HG03108 (cell line): ENCODE results near the gene DENND4C.
A peak's percentile ranks its signal among the peaks of the same experiment; 100 is the strongest.
"Not testable (repeated sequence)": the region's sequence is repeated elsewhere in the genome, so short reads cannot be mapped to it uniquely, and the experiment has no call there.

ENCODE experiments used
- ATAC-seq: cut with Tn5 transposase; IDR thresholded peaks from one replicate; pipeline ENCODE4 v1.9.1; 2021; ENCODE audit warnings: moderate library complexity; ENCODE audit not compliant: unreplicated experiment

The DENND4C gene

DNA sequence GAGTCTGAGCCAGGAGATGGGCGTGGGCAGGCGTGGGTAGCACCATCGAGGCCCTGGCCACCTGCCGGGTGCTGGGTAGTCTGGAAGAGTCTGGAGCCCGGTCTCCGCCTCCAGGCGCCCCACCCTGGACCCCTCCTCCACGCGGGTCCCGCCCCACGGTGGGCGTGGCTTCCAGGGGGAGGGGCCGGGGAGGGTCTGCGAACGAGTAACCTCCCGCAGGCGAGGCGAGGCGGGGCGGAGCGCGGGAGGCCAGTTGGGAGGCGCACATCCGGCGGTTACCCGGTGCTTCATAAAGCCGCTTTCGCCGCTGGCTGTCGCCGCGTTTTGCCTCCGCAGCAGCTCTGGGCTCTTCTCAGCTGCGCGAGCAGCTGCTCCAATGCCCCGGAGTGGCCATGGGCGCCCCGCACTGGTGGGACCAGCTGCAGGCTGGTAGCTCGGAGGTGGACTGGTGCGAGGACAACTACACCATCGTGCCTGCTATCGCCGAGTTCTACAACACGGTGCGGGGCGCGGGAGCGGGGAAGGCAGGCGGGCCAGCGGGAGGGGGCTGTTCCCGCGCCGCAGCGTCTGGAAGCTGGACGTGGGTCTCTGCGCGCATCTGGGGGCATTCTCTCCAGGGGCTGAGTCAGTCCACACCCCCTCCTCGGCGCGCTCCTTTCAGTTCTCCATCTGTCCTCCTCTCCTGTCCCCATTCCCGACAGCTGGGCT lies 178.4 kb downstream of the DENND4C start, which contains the start of gene ACER2:
Gene ACER2 (plus strand): TSS at position 317 of the 708 bp plus-strand sequence. CDS start 76 bp downstream, at position 393.
- peak; percentile 92 for ATAC-seq

DNA sequence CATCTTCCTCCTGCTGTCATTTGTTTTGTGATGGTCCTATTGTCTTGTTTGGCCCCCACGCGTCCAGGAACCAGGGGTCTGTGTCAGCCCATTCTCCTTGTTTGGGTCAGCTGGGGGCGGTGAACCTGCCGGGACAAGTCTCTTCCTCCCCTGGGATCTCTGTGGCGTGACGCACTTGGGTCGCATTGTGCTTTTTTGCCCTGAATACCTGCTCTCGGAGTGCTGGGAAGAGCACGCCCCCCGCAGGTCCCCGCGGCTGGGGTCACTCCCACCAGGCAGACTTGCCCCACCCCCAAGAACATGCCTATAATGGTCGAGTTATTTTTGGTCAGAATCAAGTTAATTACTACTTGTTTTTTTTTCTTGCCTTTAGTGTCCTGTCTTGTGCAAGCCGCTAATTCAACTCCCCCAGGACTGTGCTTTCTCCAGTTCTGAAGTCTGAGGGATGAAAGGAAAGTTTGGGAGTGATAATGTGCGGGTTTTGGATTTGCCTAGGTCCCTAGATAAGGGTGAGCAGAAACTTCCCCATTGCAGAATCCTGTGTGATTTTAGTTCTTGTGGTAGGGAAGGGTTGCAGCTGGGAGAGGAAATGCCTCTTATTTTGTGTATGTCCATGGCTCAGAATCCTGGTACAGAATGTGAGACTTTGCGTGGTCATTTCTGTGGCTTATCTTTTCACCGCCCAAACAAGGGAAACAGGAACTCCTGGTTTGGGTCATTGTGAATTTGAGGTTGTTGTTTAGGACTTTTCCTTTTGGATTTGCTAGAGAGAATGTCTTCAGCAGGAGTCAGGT lies 179.1 kb downstream of the DENND4C start:
- ATAC-seq, result no peak

GRCh38 chr9:19410195-19410503 lies 179.7 kb downstream of the DENND4C start:
- no peak for ATAC-seq

- ATAC-seq, result no peak
Measured at GRCh38 chr9:19410594-19410993, 180.1 kb downstream of the DENND4C start.

GRCh38 chr9:19411316-19411715 lies 180.8 kb downstream of the DENND4C start:
- ATAC-seq, result no peak

- ATAC-seq, result not testable (repeated sequence)
Measured at GRCh38 chr9:19413456-19413855, 183.0 kb downstream of the DENND4C start.

GRCh38 chr9:19416143-19416542 lies 185.7 kb downstream of the DENND4C start:
- ATAC-seq, result no peak

- ATAC-seq, result no peak
Measured at GRCh38 chr9:19420877-19421276, 190.4 kb downstream of the DENND4C start.
